Esophagus mucosa (tissue), 1 donor: Measurements from ENCODE around the gene MIDN. TPM values are rescaled to one million over a fixed set of nuclear protein-coding genes. Genes with fewer than 3 reads are reported as not detected.

Experiments
- ATAC-seq: fragments of 200-7000 bp; cut with Tn5 transposase; one replicate; pipeline ENCODE4 v1.9.1; 2020
- total RNA-seq: library from RNA; stranded (reverse); gene quantifications from one replicate; pipeline ENCODE4 v1.2.4, GENCODE V29; 2023
- donor health status: DM: yes; HTN: yes; CAD: no.

Gene MIDN
- total RNA-seq, 1 donor from 2014 or later = 99.3 TPM

GRCh38 chr19:1233115-1233667, 15.2 kb upstream of the MIDN start:
- no peak for ATAC-seq

- no peak for ATAC-seq
Measured at GRCh38 chr19:1234051-1234954, 14.1 kb upstream of the MIDN start.

GRCh38 chr19:1234955-1235380, 13.4 kb upstream of the MIDN start:
- no peak for ATAC-seq

- peak; percentile 37 for ATAC-seq
Measured at GRCh38 chr19:1235625-1236538, 12.5 kb upstream of the MIDN start.

- no peak for ATAC-seq
Measured at GRCh38 chr19:1236576-1236975, 11.8 kb upstream of the MIDN start.

- ATAC-seq = no peak
Measured at GRCh38 chr19:1237027-1237659, 11.2 kb upstream of the MIDN start.

GRCh38 chr19:1237754-1238368, 10.5 kb upstream of the MIDN start, which contains the start of gene CBARP:
Gene CBARP, minus strand, starts transcription at chr19:1238005. Its CDS starts 1,905 bp downstream, at chr19:1236100.
- ATAC-seq = no peak

GRCh38 chr19:1238369-1239303, 9.7 kb upstream of the MIDN start:
- ATAC-seq = no peak

GRCh38 chr19:1239420-1239795, 9.0 kb upstream of the MIDN start:
- no peak for ATAC-seq

GRCh38 chr19:1239796-1240737, 8.3 kb upstream of the MIDN start:
- ATAC-seq = peak; percentile 25

GRCh38 chr19:1240925-1241324, 7.5 kb upstream of the MIDN start:
- no peak for ATAC-seq

- peak; percentile 58 for ATAC-seq
Measured at GRCh38 chr19:1241417-1242095, 6.8 kb upstream of the MIDN start, which contains the start of gene ATP5F1D. Gene ATP5F1D, plus strand, starts transcription at chr19:1241751. Its CDS starts 100 bp downstream, at chr19:1241851.

GRCh38 chr19:1243768-1244692, 4.4 kb upstream of the MIDN start:
- peak; percentile 47 for ATAC-seq

GRCh38 chr19:1244693-1245451, 3.5 kb upstream of the MIDN start:
- ATAC-seq = peak; percentile 19

GRCh38 chr19:1245494-1246264, 2.7 kb upstream of the MIDN start:
- peak; percentile 0 for ATAC-seq
